GM06990 (cell line): ENCODE data around the gene PCYT1A.

ENCODE experiments used
- DNase-seq: peaks from one replicate; pipeline ENCODE4 v3.0.0-alpha.2; 2011; ENCODE audit not compliant: insufficient read length; ENCODE audit errors: extremely low read depth
- H3K27me3 ChIP-seq: replicated peaks from 2 replicates; pipeline ENCODE4 v1.6.0; 2011; ENCODE audit warnings: low read length; ENCODE audit not compliant: control insufficient read depth, insufficient read depth
- H3K36me3 ChIP-seq: 2 replicates; pipeline ENCODE4 v1.5.1; 2011; ENCODE audit warnings: low read length; ENCODE audit not compliant: control insufficient read depth, insufficient read depth
- H3K4me3 ChIP-seq: replicated peaks from 2 replicates; pipeline ENCODE4 v1.5.1; 2011; ENCODE audit warnings: low read depth, mild to moderate bottlenecking, control low read depth, low read length
- TF ChIP-seq, protein P1 (sequence below): IDR thresholded peaks from 2 replicates; pipeline ENCODE4 v1.5.1; 2011; ENCODE audit warnings: low read length, control low read depth, mild to moderate bottlenecking, inconsistent platforms; ENCODE audit not compliant: insufficient read depth, poor library complexity, severe bottlenecking

PCYT1A gene

DNA sequence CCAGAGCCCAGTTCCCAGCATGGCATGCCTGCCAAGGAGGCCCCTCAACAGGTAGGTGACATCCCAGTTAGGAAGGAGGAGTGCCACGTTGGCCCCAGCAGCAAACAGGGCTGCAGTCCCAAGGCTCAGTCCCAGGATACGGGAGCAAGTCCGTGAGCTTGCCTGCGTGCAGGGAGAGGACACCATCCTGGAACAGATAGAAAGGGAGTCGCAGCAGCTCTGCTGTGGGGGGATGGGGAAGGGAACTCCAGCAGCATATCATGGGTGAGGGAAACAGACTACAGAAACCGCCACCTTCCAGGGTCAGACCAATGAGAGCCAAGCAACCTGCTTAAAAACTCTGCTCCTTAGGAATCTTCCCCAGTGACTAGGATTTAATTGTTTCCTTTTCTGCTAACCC is 39.9 kb upstream of the PCYT1A start:
- Histone ChIP-seq H3K4me3 (no peak overlapping the region), H3K36me3 (no peaks in the 10 kb centered on the region), H3K27me3 (no peaks in the 10 kb centered on the region)
- TF ChIP-seq, protein P1, sequence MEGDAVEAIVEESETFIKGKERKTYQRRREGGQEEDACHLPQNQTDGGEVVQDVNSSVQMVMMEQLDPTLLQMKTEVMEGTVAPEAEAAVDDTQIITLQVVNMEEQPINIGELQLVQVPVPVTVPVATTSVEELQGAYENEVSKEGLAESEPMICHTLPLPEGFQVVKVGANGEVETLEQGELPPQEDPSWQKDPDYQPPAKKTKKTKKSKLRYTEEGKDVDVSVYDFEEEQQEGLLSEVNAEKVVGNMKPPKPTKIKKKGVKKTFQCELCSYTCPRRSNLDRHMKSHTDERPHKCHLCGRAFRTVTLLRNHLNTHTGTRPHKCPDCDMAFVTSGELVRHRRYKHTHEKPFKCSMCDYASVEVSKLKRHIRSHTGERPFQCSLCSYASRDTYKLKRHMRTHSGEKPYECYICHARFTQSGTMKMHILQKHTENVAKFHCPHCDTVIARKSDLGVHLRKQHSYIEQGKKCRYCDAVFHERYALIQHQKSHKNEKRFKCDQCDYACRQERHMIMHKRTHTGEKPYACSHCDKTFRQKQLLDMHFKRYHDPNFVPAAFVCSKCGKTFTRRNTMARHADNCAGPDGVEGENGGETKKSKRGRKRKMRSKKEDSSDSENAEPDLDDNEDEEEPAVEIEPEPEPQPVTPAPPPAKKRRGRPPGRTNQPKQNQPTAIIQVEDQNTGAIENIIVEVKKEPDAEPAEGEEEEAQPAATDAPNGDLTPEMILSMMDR, result no peak
- no peak for DNase-seq

DNA sequence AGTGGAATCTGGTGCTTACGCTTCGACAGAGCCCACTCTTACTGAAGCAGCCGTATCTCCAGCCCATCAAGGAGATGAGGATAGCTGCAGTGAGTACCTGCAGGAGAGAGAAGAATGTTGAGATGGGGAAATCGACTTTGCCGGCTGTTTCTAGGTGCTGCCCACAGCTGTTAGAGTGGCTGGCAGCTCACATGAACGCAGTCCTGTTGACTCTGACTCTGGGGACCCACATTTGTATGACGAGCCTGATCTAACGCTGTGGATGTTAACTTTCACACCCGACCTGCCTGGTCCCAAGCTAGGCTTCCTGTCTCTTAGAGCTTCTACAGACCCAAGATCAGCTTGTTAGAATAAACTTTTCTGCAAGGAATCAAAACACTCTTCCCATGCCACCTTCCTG is 39.4 kb upstream of the PCYT1A start:
- Histone ChIP-seq H3K36me3 (no peaks in the 10 kb centered on the region), H3K4me3 (no peak overlapping the region), H3K27me3 (no peaks in the 10 kb centered on the region)
- TF ChIP-seq, protein P1, result no peak
- DNase-seq, result no peak

DNA sequence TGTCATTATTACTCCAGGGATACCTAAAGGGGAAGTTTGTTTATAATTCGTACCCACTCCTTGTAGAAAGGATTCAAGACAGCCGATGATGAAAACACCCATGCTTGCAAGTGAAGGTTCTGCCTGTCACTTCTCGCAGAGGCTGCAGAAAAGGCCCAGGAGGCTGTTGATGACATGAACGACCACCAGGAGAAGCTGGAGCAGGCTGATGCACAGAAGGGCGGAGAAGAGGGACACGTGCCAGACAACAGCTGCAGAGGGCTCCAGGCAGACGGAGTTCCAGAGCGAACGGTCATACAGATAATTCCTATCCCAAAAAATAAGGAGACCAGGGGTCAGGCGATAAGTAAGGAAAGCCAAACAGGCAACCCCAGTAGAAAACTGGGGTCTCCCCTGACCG is 36.2 kb upstream of the PCYT1A start:
- Histone ChIP-seq H3K27me3 (no peaks in the 10 kb centered on the region), H3K4me3 (no peak overlapping the region), H3K36me3 (no peaks in the 10 kb centered on the region)
- DNase-seq, result no peak
- TF ChIP-seq, protein P1, result no peak

GRCh38 chr3:196323016-196323415 is 35.5 kb upstream of the PCYT1A start:
- no peak for DNase-seq
- Histone ChIP-seq H3K4me3 (no peak overlapping the region), H3K27me3 (no peaks in the 10 kb centered on the region), H3K36me3 (no peaks in the 10 kb centered on the region)
- TF ChIP-seq, protein P1, result no peak

- Histone ChIP-seq H3K36me3 (no peaks in the 10 kb centered on the region), H3K27me3 (no peaks in the 10 kb centered on the region)
- TF ChIP-seq, protein P1, result no peak
Measured at GRCh38 chr3:196321162-196321561, 33.6 kb upstream of the PCYT1A start.

DNA sequence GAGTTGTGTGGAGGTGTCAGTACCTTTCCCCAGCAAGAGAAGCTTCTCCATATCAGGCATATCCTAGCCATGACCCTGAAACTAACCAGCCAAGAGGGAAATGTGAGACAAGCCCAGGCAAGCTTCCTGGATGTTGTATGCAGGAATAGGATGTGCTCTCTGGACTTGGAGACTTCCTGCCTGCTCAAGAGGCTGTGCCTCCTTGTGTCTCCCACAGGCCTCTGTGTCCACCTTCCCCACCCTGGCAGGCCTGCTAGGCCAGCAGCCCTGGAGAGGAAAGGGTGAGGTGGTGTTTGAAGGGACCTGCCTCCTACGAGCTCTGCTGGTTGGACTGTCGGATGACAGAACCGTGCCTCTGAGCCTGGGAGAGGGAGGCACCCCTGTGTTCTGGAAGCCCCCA is 32.6 kb upstream of the PCYT1A start:
- no peaks in the 10 kb centered on the region for H3K36me3 ChIP-seq
- TF ChIP-seq, protein P1, result no peak
- no peaks in the 10 kb centered on the region for H3K27me3 ChIP-seq
- H3K4me3 ChIP-seq, result no peak overlapping the region
- DNase-seq, result no peak

More at GRCh38 chr3:196321162-196321561, 33.6 kb upstream of the PCYT1A start:
- no peak for DNase-seq
- H3K4me3 ChIP-seq, result no peak overlapping the region
